Measurements from ENCODE around the gene KLHL36. TPM values are rescaled to one million over a fixed set of nuclear protein-coding genes. Genes with fewer than 3 reads are reported as not detected.

KLHL36 gene
- total RNA-seq, 1 donor from 2014 or later, result 26.2 TPM

DNA sequence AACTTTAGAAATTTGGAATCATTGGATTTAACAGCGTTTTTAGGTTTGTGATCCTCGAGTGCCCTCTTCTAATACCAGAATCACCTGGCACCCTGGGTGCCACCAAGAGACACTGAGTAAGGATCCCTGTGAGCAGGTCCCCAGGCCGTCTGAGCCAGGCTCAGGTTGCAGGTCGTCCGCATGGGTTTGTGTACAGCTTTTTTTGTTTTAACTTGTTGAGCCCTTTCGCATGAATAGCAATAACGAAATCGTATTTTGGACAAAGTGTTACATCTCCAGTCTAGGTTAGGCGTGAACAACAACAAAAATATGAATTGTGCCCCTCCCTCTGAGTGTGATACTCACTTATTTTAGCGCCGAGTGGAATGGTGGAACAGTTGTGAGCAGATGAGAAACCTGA is 62.4 kb downstream of the KLHL36 start:
- DNase-seq (ENCODE audit: low read depth, low spot score), result no peak
- Mint-ChIP-seq H3K27me3 (ENCODE audit: low read depth) (no peaks in the 10 kb centered on the region), H3K4me3 (no peak overlapping the region), H3K27ac (ENCODE audit: unreplicated experiment) (no peak overlapping the region), H3K9me3 (no peaks in the 10 kb centered on the region), H3K4me1 (peaks cover 56% of the 10 kb centered on the region), H3K36me3 (ENCODE audit: low read depth) (no peaks in the 10 kb centered on the region)
- TF ChIP-seq, protein P1, sequence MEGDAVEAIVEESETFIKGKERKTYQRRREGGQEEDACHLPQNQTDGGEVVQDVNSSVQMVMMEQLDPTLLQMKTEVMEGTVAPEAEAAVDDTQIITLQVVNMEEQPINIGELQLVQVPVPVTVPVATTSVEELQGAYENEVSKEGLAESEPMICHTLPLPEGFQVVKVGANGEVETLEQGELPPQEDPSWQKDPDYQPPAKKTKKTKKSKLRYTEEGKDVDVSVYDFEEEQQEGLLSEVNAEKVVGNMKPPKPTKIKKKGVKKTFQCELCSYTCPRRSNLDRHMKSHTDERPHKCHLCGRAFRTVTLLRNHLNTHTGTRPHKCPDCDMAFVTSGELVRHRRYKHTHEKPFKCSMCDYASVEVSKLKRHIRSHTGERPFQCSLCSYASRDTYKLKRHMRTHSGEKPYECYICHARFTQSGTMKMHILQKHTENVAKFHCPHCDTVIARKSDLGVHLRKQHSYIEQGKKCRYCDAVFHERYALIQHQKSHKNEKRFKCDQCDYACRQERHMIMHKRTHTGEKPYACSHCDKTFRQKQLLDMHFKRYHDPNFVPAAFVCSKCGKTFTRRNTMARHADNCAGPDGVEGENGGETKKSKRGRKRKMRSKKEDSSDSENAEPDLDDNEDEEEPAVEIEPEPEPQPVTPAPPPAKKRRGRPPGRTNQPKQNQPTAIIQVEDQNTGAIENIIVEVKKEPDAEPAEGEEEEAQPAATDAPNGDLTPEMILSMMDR (conservative IDR thresholded peaks at IDR 0.05), result no peak

Other genes with a start within 250 kb of the KLHL36 start
- gene MEAK7, start 143.9 kb upstream of the KLHL36 start, total RNA-seq, result 29.5 and 30.8 TPM in 2 replicates
- gene COTL1, start 30.4 kb upstream of the KLHL36 start, total RNA-seq, result 346 and 357 TPM in 2 replicates
- gene USP10, start 51.5 kb downstream of the KLHL36 start, total RNA-seq, result 149 and 150 TPM in 2 replicates
- gene CRISPLD2, start 171.5 kb downstream of the KLHL36 start, total RNA-seq, result 0.61 and 0.71 TPM in 2 replicates

Measured in neural crest cell (in vitro differentiated cells).